ENCODE measurements around the gene HTR3A. TPM values are rescaled to one million over a fixed set of nuclear protein-coding genes. Genes with fewer than 3 reads are reported as not detected.
"Not testable (repeated sequence)": the region's sequence is repeated elsewhere in the genome, so short reads cannot be mapped to it uniquely, and the experiment has no call there.

HTR3A gene
- total RNA-seq = not detected

DNA sequence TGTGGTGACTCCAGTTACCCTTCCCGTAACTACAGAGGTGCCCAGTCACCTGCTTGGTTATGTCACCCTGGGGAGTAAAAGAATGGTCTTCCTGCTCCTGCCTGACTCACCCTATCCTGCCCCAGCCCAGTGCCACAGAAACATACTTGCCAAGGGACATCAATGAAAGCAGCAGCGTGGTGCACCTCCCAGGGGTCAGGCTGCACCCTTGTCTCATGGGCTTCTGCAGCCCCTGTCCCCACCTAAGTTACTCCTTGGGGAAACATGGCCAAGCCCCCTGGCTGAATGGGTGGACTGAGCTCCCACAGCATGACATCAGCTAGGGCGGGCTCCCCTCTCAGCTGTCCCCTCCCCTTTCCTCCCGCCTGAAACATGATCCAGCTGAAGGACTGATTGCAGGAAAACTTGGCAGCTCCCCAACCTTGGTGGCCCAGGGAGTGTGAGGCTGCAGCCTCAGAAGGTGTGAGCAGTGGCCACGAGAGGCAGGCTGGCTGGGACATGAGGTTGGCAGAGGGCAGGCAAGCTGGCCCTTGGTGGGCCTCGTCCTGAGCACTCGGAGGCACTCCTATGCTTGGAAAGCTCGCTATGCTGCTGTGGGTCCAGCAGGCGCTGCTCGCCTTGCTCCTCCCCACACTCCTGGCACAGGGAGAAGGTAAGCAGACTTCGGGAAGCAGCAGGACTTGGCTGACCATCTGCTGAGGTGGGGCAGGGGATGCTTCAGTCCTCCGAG is at the start of gene HTR3A:
Gene HTR3A (plus strand): TSS at position 368 of the 730 bp plus-strand sequence. CDS start 218 bp downstream, at position 586.
- peak; percentile 77 for DNase-seq

DNA sequence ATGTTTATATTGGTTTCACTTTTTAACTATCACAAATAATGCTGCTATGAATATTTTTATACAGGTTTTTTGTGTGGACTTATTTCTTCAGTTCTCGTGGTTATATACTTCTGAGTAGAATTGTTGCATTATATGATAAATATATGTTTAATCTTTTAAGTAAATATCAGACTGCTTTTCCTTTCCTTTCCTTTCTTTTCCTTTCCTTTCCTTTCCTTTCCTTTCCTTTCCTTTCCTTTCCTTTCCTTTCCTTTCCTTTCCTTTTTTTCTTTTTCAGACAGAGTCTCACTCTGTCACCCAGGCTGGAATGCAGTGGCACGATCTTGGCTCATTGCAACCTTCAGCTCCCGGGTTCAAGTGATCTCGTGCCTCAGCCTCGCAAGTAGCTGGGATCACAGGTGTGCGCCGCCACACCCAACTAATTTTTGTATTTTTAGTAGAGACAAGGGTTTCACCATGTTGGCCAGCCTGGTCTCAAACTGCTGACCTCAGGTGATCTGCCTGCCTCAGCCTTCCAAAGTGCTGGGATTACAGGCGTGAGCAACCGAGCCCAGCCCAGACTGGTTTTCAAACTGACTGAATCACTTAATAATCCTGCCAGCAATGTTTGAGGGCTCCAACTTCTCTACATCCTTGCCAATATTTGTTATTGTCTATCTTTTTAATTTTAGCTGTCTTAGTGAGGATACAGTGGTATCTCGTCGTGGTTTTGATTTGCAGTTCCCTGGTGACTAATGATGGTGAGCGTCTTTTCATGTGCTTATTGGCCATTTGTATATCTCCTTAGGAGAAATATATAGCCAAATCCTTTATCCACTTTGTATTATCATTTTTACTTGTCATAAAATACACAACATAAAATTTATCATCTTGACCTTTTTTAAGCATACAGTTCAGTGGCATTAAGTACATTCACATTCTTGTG is 48.4 kb upstream of the HTR3A start:
- DNase-seq = no peak

DNA sequence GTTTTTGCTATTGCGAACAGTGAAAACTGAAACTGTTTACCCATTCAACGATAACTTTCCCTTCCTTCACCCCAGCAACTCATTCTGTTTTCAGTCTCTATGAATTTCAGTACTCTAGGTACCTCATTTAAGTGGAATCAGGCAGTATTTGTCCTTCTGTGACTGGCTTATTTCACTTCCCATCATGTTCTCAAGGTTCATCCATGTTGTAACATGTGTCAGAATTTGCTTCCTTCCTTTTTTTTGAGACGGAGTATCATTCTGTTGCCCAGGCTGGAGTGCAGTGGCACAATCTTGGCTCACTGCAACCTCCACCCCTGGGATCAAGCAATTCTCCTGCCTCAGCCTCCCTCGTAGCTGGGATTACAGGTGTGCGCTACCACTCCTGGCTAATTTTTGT is 46.6 kb upstream of the HTR3A start:
- DNase-seq = no peak

DNA sequence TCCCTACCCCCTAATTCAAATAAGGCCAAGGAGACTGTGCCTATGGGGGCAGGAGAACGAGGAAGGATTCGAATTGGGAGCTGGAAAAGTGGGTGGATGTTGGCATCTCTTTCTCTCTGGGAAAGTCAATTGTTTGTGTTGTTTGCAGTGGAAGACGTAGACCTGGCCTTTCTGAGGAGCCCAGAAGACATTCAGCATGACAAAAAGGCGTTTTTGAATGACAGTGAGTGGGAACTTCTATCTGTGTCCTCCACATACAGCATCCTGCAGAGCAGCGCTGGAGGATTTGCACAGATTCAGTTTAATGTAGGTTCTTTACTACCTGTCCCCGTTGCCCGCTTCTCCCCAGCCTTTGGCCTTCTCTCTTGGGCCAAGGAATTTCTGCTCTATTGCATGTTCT is 42.1 kb upstream of the HTR3A start:
- DNase-seq = no peak

DNA sequence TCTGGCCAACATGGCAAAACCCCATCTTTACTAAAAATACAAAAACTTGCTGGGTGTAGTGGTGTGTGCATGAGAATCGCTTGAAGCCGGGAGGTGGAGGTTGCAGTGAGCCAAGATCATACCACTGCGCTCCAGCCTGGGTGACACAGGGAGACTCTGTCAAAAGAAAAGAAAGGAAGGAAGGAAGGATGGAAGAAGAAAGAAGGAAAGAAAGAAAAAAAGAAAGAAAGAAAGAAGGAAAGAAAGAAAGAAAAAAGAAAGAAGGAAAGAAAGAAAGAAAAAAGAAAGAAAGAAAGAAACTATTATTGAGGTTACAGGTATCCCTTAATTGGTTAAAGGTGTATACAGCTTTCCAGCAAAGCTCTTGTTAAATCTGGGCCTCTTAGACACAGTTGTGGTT is 40.7 kb upstream of the HTR3A start:
- DNase-seq = not testable (repeated sequence)

DNA sequence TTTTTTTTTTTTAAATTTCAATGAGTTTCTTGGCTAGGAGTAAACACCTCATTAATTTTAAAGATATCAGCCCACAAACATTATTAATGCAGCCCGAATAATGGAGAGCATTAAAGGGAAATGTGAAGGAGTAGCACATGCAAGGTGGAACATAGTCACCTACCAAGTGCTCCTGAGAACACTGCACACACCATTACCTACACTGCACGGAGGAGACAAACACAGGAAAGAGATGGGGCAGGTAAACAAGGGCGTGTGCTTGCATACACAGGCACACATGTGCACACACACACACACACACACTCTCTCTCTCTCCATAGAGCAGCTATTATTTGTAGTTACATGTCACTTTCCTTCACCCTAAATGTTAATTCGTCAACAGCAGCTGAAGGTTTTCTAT is 40.1 kb upstream of the HTR3A start:
- no peak for DNase-seq

DNA sequence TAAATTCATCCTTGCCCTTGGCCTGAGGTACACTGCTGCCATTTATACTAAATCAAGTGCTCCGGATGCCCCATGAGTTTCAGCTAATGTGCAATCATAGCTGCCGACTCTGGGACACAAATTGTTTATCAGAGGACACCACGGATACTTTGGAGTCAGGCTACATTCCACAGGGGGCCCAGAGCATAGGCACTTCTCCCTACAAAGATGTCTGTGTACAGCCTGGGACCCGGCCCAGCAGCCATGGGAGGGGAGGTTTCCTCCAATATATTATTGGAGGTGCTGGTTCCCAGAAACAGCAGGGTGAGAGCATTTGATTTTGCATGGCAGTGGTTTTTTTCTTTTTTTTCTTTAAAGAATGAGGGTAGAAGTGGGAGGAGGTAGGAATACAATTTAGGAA is 39.0 kb upstream of the HTR3A start:
- no peak for DNase-seq

DNA sequence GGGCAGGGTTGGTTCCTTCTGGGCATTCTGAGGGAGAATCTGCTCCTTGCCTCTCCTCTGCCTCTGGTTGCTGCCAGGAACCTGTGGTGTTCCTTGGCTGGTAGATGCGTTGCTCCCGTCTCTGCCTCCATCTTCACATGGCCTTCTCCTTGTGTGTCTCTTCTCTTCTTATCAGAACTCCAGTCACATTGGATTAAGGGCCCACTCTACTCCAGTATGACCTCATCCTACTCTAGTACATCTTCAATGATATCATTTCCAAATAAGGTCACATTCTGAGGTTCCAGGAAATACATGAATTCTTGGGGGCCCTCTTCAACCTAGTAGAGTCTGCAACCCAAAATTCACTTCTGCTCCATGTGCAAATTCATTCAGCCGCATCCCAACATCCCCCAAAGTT is 37.0 kb upstream of the HTR3A start:
- no peak for DNase-seq

DNA sequence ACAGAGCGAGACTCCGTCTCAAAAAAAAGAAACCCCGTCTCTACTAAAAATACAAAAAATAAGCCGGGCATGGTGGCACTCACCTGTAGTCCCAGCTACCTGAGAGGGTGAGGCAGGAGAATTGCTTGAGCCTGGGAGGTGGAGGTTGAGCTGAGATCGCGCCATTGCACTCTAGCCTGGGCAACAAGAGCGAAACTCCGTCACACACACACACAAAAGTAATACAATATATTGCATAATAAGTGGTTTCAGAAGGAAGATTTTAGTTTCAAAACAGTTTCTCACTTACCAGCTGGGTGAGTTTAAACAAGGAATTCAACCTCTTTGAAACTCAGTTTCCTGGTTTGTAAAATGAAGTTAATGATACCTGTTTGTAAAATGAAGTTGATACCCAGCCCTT is 32.7 kb upstream of the HTR3A start:
- DNase-seq = no peak

DNA sequence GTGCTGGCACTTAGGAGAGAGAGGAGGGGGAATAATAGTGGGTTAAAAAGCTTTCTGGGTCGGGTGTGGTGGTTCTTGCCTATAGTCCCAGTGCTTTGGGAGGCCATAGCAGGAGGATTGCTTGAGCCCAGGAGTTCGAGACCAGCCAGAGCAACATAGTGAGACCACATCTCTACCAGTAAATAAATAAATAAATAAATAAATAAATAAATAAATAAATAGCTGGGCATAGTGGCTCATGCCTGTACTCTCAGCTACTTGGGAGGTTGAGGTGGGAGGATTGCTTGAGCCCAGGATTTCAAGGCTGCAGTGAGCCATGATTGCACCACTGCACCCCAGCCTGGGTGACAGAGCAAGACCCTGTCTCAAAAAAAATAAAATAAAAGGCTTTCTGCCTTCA is 28.7 kb upstream of the HTR3A start:
- DNase-seq = not testable (repeated sequence)

DNA sequence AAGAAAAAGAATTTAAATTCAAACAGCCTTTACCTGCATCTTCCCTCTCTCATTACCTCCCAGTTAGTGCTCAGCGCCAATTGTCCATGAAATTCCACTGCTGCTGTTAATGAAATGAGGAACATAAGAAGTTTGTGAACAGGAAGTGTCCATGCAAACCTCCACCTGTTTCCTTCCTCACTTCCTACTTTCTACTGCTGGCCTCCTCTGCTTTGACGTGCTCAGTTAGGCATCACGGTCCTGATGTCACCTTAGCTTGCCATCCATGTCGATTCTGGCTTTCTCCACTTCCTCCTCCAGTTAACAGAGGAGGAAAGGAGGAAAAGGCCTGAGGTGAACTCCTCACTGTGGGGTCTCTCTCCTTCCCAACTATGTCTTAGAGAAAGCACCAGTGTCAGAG is 26.9 kb upstream of the HTR3A start:
- no peak for DNase-seq

DNA sequence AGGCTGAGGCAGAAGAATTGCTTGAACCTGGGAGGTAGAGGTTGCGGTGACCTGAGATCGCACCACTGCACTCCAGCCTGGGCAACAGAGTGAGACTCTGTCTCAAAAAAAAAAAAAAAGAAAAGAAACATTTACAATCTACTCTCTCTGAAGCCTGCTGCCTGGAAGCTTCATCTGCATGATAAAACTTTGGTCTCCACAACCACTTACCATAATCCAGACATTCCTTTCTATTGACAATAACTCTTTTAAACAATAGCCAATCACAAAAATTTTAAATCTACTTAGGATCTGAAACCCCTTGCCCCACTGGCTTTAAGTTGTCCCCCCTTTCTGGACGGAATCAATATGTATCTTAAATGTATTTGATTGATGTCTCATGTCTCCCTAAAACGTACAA is 25.0 kb upstream of the HTR3A start:
- no peak for DNase-seq

DNA sequence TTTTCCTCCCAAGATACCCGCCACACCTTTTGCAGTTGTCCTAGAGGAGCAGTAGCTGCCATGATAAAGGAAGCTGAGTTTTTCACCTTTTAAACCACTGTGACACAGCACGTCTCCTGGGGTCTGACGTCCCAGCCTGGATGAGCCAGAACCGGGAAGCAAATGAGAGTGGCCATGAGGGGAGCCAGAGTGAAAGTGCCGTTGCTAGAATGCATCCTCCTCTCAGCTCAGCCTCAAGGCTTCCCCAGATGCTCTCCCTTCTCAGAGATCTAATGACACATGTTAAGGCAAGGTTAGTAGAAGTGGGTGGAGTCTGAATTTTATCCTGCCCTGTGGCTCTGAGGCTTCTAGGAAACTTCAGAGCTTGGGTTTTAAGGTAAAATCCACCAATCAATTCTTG is 23.4 kb upstream of the HTR3A start:
- no peak for DNase-seq

DNA sequence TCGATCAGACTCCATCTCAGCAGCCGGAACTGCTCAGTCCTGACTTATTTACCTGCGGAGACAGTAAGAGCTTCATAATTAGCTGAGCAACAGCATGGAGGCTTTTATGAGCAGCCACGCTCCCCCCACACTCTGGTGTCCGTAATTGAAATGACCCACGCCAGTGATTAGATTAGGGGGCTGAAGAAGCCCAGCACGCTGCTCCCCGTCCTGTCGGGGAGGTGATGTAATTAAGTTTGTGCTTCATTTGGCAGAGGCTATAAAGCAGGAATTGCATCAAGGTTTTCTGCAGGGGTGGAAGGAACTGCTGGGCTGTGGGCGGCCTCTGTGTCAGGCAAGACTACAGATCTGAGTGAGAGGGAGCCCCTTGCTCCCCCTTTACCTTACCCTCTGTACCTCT is 22.8 kb upstream of the HTR3A start:
- DNase-seq = peak; percentile 11

DNA sequence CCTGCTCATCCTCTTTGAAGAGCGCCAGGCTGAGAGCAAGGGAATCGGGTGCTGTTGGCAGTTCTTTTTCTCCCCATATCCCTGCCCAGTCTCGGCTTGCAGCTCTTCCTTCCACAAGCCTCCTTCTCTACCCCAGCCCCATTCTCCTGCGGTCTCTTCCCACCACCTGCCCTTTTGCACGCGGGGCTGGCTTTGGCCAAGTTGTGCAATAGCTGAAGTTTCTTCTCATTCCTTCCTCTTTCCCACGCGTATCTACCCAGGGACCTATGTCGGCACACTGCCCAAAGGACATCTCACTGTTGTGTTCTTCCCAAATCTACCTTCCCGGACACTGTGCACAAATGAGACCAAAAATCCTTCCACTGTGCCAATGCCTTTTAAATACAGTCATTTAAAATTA is 22.3 kb upstream of the HTR3A start:
- no peak for DNase-seq

DNA sequence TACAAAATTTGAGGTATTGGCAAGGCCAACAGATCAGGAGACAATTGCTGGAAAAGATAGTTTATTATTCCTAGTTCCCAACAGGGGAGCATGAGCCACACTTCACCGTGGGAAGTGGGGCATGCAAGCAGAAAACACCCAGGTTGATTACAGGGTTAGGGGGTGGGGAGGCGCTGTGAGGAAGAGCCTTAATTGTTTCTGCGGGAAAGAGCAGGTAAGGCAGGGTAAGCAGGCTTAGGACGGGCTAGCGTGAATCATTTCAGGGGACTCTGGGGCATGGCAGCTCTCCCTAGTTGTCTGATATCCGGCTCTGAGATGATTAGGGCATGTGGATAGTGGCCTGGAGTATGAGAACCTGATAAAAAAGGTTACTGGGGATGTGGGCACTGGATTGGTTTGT is 20.7 kb upstream of the HTR3A start:
- DNase-seq = no peak

DNA sequence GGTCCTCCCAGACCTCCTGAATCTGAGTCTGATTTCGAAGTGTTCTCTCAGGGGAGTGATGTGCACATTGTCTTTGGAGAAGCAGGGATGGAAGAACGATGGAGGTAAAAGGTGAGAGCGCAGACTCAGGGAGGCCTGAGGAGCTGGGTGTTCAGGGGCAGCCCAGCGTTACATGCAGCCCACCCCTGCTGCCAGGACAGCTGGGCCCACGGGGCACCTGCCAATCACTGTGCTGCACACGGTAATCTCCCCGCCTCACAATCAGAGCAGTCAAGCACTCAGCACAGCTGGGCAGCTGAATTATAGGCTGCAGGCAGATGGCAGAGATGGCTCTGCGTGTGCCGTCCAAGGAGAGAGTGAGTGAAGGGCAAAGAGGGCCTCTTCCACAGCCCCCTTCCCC is 17.9 kb upstream of the HTR3A start:
- DNase-seq = peak; percentile 36

DNA sequence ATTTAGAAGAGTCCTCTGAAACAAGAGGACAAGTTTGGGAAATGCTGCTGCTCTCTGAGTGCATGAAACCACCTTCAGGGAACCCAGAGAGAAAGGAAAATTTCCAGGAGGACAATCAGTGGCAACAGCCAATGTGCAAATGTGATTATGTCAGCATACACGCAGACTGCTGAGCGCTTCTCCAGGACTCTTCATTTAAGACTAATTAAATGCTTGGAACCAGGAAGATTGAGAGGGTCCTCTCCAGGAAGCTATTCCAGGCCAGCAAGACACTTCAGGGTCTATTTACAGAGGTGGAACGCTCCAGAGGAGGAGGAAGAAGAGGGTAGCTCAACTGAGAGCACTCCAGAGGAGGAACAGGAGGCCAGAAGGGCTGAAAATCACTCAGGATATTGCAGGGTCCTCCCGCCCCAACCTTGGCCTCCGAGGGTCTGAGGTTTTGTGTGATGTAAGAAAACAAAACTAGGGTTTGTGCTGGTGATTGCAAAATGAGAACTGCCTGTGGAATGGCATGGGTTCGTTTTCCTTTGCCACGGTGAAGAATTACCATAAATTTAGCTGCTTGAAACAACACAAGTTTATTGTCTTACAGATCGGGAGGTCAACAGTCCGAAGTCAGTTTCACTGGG is 14.1 kb upstream of the HTR3A start:
- no peak for DNase-seq

DNA sequence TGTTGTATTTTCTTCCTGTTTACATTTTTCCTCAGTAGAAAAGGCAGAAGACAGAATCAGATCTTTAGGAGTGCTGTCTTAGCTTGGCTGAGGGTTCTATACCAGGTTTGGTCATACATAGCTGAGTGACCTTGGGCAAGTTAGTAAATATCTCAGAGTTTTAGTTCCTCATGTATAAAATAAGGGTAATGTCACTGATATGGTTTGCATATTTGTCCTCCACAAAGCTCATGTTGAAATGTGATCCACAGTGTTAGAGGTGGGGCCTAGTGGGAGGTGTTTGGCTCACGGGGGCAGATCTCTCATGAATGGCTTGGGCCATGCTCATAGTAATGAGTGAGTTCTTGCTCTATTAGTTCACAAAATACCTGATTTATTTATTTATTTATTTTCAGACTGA is 7.5 kb upstream of the HTR3A start:
- no peak for DNase-seq

DNA sequence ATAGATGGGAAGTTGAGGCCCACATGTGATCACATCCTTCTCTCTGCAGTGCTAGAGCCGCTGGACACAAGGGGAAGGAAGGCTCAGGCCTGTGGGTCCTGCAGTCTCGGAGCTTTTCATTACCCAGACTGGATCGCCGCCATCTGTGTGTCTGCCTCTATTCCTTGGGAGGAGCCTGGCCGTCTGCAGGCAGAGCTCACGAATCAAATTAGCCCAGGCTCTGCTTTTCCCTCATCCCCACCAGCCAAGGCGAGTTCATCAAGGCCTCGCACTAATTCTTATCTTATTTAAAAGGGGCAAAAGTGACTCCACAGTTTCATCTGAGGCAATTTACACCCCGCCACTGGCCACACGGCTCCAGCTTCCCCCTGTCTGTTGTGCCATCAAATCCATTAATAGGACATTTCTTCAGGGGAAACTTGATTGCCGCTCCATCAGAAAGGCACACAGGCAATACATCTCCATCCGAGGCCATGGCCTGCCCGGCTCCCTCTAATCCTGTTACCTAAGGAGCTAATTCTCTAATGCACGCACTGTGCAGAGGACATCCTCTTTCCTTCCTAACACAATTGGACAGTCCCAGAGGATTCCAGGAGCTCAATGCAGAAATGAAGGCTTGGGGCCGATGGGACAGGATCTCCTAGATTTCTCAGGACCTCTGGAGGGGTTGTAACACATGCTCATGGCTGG is 3.3 kb upstream of the HTR3A start:
- peak; percentile 7 for DNase-seq

DNA sequence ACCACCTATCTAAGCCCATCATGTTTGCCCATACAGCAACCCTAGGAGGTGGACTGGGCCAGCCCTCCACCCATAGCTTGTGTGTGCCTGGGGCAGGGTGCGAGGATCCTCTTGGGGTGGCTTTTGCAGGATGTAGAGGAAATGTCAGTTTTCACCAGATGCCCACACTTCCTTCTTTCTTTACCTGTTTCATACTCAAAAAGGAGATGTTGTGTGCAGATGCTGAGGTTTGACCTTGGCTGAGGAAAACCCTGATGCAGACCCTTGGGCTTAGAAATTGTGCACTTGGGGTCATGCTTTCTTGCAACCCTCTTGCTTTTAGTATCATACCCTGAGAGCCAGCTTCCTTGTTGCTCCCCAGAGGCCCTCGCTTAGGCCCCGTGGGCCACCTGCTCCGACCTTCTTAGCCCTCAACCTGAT is 2.2 kb downstream of the HTR3A start:
- no peak for DNase-seq

DNA sequence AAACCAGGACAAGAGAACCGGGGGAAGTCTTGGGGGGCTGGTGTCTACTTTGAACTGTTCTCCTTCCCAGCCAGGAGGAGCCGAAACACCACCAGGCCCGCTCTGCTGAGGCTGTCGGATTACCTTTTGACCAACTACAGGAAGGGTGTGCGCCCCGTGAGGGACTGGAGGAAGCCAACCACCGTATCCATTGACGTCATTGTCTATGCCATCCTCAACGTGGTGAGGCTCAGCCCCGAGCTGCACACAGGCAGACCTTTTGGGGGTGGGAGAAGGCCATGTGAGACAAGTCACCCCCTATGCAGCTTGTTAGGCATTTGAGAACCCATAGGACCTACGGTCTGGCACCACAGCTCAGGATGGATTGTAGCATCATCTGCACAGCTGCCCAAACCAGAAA is 2.8 kb downstream of the HTR3A start:
- no peak for DNase-seq

DNA sequence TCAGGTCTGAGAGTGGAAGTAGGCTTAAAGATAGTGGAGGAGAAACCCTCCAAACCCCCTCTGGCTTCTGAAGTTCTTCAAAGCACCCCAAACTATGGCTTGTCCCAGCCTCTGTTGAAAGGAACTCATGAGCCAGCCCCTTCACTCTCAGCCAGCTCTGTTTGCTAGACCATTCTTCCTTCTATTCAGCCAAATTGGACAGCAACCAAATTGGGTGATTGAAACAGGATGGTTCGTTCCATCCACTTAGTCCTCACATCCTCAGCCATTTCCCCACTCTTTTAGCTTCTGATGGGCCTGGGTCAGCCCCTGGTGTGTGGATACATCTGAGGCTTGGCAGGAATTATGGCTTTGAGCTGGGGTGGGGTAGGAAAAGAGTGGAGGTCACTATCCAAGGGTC is 4.5 kb downstream of the HTR3A start:
- peak; percentile 7 for DNase-seq

Measured in tongue (tissue), 2 donors.